COLO668 (cell line): ENCODE results near the gene SSBP3.
"Not testable (repeated sequence)": the region's sequence is repeated elsewhere in the genome, so short reads cannot be mapped to it uniquely, and the experiment has no call there.

Experiments used
- DNase-seq: peaks from one replicate; lab custom pipeline; 2025; ENCODE audit not compliant: unreplicated experiment; lab: John Stamatoyannopoulos, UW

SSBP3 gene

DNA sequence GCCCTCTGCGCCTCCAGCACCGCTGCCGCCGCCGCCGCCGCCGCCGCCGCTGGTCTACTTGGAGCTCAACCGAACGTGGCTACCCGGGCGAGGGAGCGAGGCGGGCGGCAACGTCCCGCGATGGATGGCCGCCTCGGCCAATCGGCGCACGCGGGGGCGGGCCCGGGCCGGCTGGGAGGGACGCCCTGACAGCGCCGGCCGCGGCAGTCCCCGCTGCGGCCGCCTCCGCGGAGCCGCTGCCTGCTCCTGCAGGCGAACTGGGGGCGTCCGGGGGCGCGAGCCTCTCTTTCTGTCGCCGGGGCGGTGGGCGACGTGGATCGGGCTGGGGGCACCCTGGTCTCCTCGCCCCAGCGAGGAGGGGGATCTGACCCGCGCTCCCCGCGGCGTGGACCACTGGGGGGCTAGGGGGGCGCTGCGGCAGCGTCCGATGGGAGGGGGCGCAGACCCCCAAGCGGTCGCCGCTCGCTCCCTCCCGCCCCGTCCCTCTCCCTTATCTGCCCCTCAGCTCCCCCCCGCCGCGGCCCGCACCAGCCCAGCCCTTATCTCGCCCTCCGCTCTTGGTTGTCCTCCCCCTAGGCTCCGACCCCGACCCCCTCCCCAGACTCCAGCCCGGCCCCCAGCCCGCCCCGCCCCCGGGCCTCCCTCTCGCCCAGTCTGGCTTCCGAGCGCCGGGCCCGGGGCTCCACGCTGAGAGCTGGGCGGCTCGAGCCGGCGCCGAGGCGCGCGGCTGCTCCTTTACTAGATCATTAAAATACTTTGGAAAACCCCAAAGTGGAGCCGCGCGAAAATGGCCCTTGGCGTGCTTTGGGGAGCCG lies at the start of gene SSBP3:
Gene SSBP3 (minus strand): TSS at position 56 of the 815 bp plus-strand sequence.
- peak; percentile 99 for DNase-seq

GRCh38 chr1:54453509-54453908 lies 47.3 kb upstream of the SSBP3 start:
- no peak for DNase-seq

DNA sequence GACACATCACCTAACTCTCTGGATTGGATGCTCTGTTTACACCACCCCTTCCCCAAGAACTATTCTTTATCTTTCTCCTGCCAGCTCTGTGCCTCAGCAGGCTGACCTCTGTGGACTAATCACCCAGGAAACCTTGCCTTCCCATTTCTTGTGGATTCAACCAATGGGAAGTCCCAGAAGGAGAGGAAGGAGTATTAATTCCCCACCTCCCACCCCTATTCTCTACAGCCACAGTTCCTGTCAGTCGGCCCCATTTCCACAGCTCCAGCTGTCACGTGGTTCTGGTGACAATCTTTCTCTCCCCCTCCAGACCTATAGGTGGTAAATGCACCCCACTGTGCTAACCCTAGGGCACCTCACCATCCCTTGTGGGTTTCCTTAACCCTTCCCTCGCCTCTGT lies 46.8 kb upstream of the SSBP3 start:
- no peak for DNase-seq

DNA sequence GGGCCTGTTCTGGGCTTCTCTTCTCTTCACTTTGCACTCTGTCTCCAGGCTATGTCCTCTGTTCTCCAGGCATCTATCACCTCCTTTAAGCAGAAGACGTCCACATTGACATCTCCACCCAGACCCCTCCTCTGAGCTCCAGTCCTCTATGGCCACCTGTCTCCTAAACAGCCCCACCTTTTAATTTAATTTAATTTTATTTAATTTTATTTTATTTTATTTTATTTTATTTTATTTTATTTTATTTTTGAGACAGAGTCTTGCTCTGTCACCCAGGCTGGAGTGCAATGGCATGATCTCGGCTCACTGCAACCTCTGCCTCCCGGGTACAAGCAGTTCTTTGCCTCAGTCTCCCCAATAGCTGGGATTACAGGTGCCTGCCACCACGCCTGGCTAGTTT lies 43.2 kb upstream of the SSBP3 start:
- DNase-seq = not testable (repeated sequence)

DNA sequence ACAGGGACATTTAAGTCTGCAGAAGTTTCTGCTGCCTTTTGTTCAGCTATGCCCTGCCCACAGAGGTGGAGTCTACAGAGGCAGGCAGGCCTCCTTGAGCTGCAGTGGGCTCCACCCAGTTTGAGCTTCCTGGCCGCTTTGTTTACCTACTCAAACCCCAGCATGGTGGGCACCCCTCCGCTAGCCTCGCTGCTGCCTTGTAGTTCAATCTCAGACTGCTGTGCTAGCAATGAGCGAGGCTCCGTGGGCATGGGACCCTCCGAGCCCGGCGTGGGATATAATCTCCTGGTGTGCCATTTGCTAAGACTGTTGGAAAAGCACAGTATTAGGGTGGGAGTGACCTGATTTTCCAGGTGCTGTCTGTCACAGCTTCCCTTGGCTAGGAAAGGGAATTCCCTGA lies 42.6 kb upstream of the SSBP3 start:
- not testable (repeated sequence) for DNase-seq

DNA sequence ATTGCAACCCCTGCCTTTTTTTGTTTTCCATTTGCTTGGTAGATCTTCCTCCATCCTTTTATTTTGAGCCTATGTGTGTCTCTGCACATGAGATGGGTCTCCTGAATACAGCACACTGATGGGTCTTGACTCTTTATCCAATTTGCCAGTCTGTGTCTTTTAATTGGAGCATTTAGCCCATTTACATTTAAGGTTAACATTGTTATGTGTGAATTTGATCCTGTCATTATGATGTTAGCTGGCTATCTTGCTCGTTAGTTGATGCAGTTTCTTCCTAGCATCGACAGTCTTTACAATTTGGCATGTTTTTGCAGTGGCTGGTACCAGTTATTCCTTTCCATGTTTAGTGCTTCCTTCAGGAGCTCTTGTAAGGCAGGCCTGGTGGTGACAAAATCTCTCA lies 40.9 kb upstream of the SSBP3 start:
- not testable (repeated sequence) for DNase-seq

- no peak for DNase-seq
Measured at GRCh38 chr1:54442185-54442584, 36.0 kb upstream of the SSBP3 start.

DNA sequence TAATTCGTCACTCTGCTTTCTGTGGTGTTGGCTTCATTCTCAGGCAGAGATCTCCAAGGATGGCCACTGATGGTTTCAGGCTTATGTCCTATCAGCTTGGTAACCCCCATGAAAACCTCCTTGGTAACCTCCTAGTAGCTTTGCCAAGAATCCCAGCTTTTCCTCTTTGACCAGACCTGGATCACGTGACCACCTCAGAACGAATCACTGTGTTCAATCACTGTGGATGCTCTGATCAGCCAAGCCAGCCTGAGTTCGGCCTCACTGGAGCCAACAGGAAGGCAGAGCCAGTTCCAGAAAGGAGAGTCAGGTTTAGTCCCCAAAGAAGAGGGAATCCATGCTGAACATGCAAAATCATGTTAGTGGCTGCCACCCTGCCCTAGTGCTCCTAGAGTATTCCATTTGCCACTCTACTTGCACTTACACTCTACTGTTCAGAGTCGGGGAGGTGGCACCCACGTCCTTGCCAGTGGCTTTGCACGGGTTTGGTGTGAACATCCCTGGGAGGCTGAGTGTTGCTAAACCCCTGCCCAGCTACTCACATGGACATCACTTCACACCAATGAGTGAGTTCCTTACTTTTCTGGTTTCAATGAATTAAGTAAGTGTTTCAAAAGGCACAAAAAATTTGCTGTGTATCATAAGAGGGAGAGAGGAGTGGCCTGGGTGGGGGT lies 33.5 kb upstream of the SSBP3 start:
- no peak for DNase-seq

- no peak for DNase-seq
Measured at GRCh38 chr1:54437783-54438182, 31.6 kb upstream of the SSBP3 start.

- DNase-seq = no peak
Measured at GRCh38 chr1:54436826-54437225, 30.6 kb upstream of the SSBP3 start.

DNA sequence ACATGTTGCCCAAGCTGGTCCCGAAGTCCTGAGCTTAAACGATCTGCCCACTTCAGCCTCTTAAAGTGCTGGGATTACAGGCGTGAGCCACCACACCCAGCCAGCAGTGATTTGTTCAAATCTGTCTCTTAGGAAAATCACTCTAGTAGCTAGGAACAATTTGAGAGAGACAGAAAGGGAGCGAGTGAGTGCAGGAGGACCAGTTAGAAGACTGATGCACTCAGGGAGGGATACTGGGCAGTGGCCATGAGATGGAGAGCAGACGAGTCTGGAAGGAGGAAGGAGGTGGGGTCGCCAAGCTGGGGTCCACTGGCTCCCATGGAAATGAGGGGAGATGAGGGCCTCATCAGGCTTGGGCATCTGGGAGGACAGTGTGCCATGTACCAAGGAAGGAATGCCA lies 23.6 kb upstream of the SSBP3 start:
- DNase-seq = no peak

DNA sequence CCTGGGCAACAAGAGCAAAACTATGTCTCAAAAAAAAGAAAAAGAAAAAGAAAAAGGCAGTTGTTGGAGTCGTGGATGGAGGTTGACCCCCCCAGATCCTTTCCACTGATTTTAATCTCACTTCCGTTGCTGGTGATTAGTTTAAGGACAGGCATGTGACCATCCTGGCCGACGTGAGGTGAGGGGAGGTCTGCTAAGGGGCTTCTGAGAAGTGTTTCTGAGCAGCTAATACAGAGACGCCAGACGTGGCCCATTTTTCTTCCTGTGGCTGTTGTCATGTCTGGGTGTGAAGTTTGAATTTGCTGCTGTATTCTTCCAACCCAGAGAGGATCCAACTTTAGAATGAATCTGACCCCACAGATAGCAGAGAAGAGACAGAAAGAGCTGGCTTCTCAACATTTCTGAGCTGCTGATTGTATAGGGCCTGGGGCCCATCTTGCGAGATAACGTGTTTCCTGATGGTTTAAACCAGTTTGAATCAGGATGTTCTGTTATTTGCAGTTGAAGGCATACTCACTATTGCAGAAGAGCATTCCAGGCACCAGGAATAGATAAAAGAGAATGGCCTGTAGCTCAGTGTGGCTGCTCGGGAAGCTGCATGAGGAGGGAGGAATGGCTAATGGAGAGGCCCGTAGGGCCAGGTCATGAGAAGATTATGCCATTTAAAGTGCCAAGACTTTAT lies 22.8 kb upstream of the SSBP3 start:
- DNase-seq = no peak

- no peak for DNase-seq
Measured at GRCh38 chr1:54425152-54425584, 19.0 kb upstream of the SSBP3 start.

DNA sequence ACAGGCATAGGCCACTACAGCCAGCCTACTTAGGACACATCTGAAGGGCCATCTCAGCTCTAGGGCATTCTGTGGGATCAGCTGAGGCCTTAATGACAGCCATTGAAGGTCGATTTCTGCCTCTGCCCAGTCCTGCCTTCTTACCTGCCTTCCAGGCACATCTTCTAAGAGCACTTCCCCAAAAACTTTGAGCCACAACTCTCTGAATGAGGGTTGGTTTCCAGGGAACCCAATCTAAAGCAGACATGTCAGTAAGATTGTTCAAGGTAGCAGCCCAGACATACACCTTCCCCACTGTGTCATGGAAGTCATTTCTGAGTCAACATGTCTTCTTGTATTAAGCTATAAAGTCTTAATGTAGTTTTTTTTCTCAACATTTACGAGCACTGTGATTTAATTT lies 18.2 kb upstream of the SSBP3 start:
- DNase-seq = no peak

DNA sequence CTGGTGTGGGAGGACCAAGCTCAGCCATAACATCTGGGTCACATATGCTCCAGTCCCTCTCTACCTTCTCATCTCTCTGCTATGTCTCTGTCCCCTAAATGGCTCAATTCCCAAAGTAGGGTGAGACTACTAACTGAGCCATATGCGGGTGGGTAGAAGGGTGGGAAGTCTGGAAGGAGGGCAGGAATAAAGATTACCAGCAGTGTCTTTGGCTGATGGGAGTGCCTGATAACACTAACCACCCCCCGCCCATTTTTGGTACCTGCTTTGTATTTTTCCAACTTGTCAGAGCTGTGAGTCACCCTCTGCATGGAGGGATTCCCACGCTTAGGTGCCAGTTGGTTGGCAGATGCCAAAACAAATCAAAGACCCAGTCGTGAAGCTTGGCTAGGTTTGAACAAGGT lies 14.9 kb upstream of the SSBP3 start:
- no peak for DNase-seq

- DNase-seq = not testable (repeated sequence)
Measured at GRCh38 chr1:54418598-54418997, 12.4 kb upstream of the SSBP3 start.

GRCh38 chr1:54417123-54417522 lies 10.9 kb upstream of the SSBP3 start:
- no peak for DNase-seq

DNA sequence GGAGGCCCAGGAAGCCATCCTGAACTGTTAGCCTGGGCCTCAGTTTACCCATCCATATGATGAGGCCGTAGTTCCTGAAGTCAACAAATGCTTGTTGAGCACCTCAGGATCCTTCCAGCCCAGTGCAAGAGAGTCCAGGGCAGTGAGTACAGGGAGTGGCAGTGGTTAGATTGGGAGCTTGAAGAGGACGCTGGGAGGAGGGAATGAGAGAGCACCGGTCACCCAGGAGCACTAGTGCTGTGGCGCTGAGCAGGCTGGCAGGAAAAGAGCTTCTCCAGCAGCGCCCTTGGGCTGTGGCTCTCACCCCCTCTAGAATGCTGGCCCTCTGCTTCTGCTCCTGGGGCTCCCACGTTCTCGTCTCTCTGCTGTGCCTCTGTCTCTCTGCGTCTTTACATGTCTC lies 10.2 kb upstream of the SSBP3 start:
- no peak for DNase-seq

DNA sequence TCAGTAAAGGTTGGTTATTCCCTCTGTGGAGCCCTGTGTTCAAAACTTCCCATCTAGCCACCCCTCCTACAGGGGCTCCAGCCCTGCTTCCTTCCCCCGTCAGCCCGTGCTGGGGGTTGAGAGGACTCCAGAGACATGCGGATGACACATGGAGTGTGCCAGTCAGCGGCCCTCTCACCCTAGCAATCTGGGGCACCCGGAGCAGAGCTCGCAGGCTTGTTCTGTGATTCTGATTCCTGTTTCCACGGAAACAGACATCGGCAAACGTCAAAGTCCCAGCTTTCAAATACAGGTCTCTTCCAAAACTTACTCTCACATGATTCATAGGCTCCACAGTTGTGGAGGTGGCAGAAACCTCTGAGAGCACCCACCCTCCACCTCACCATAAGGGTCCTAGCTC lies 9.8 kb upstream of the SSBP3 start:
- DNase-seq = no peak

- DNase-seq = no peak
Measured at GRCh38 chr1:54415533-54415932, 9.3 kb upstream of the SSBP3 start.

DNA sequence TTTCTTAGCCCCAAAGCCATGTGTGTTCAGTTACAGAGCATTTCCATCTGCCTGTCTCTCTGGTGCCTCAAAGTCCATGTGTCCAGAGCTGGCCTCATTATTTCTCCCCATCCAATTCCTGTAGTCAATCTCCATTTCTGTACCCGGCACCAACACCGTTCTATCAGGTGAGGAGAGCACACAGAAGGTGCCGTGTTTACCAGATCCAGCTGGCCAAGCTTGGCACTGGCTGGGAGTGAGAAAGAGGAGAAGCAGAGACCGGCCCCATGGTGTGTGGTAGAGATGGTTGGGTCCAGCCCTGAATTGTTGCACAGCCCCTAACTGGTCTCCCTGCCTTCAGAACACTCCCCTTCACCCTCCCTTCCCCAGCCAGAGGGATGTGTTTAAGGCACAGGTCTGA lies 7.5 kb upstream of the SSBP3 start:
- no peak for DNase-seq

DNA sequence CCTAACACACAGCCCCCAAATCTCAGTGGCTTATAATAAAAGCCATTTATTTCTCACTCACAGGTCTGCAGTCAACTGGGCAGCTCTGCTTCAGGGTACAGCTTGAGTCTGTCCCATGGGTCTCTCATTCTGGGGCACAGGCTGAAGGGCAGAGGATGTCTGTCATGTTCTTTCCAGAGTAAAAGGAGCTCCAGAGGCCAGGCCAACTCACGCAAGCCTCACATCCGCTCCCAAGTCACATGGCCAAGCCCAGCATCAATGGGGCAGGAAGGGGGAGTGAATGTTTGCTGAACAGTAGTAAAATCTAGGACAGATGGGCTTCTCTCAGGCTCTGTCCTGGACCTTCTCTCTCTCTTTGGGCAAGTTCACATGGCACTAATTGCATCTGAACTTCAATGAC lies 7.1 kb upstream of the SSBP3 start:
- DNase-seq = peak; percentile 56
